ENCODE measurements around the gene SCD5.

DNA sequence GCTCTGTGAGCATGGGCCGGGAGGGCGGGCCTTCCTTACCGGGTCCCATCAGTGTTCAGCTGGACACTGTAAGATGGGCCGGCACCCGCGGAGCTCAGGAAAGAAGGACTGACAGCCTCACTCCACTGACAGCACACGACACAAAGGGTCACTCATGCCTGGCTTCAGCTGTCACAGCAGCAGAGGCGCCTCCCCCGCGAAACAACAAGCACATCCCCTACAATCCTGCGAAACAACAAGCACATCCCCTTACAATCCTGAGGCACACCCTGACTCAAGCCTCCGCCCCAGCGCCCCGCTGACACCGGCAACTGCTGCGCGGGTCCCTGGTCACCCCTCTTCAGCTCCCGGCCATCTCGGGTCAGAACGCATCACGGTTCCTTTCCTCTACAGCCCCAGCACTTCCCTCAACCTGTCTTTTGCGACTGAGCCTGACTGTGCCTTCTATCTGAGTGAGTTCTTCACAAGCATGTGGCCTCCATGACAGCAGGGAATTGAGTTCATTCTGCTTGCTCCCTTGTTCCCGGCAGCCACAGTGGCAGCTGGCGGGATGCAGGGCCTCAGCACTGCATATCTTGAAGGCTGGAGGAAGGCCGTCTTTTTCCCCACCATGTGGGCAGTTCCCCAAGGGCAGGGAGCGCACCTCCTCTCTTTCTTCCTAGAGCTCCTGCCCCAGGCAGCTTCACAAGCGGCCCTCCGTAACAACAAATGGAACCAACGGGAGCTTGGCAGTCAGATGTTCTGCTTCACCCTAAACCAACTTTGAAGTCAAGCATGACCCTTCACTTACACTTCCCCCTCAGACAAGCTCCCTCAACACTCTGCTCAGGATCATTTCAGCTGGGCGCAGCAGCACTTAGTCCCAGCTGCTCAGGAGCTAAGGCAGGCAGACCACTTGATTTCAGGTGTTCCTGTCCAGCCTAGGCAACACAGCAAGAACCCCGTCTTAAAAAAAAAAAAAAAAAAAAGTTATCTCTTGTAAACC lies 39.6 kb downstream of the SCD5 start:
- TF ChIP-seq, protein P1, sequence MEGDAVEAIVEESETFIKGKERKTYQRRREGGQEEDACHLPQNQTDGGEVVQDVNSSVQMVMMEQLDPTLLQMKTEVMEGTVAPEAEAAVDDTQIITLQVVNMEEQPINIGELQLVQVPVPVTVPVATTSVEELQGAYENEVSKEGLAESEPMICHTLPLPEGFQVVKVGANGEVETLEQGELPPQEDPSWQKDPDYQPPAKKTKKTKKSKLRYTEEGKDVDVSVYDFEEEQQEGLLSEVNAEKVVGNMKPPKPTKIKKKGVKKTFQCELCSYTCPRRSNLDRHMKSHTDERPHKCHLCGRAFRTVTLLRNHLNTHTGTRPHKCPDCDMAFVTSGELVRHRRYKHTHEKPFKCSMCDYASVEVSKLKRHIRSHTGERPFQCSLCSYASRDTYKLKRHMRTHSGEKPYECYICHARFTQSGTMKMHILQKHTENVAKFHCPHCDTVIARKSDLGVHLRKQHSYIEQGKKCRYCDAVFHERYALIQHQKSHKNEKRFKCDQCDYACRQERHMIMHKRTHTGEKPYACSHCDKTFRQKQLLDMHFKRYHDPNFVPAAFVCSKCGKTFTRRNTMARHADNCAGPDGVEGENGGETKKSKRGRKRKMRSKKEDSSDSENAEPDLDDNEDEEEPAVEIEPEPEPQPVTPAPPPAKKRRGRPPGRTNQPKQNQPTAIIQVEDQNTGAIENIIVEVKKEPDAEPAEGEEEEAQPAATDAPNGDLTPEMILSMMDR (IDR thresholded peaks at IDR 0.05), result no peak
- no peak for TF ChIP-seq POLR2A (IDR thresholded peaks at IDR 0.05)
